Lung microvascular endothelial cell (primary cell): ENCODE results near the gene VDR. TPM values are rescaled to one million over a fixed set of nuclear protein-coding genes. Genes with fewer than 3 reads are reported as not detected.

Experiments
- DNase-seq, 2 donors: peaks; one replicate each; pipeline versions ENCODE4 v3.0.0 to v3.0.0-alpha.2; 2010; ENCODE audit warnings: low read depth in 2 of 2
- total RNA-seq: library from RNA; depleted of rRNA; stranded (reverse); fragments of >200 nt; gene quantifications from 2 replicates; pipeline ENCODE4 v1.2.1, GENCODE V29; 2014

Gene VDR
- total RNA-seq, 1 donor from 2014 or later, result not detected

DNA sequence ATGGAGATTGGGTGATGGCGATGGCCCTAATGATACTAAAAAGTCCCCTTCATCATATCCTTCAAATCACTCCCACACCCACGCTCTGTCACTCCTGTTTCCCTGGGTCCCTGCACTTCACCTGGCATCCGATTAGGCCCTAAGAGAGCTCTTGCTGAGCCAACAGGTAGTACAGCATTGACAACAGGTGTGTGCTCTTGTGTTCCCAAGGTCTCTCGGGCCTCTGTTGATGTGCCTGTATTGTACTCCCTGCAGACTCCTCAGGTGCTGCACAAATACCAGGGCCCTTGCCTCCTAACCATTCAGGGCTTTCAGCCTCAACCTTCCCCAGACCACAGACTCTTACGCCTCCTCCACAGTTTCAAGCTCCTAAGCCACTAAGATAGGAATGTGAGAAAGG, 25.8 kb upstream of the VDR start:
- DNase-seq, result no peak

GRCh38 chr12:47927346-47927745, 22.6 kb upstream of the VDR start:
- DNase-seq, result no peak

GRCh38 chr12:47921907-47922306, 17.1 kb upstream of the VDR start:
- no peak for DNase-seq

- no peak for DNase-seq
Measured at GRCh38 chr12:47920913-47921312, 16.1 kb upstream of the VDR start.

GRCh38 chr12:47913081-47913480, 8.3 kb upstream of the VDR start:
- DNase-seq, result no peak

- no peak for DNase-seq
Measured at GRCh38 chr12:47912556-47912955, 7.8 kb upstream of the VDR start.

DNA sequence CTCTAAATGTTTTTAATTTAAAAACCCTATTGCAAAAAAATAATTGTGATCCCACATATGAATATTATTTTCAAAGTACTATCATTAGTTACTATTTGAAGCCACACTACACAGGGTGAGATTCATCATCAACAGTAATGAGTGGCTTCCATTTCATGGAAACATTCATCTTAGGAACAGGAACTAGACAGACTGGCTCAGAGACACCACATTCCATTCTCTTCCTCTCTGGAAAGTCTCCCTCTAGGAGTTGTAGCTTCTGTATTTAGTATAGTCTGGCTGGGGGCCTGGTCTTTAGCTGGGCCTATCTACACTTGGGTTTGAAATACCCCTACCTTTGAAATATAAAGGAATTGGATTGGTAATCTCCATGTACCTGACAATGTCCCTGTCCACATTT, 6.2 kb upstream of the VDR start:
- DNase-seq, result no peak

DNA sequence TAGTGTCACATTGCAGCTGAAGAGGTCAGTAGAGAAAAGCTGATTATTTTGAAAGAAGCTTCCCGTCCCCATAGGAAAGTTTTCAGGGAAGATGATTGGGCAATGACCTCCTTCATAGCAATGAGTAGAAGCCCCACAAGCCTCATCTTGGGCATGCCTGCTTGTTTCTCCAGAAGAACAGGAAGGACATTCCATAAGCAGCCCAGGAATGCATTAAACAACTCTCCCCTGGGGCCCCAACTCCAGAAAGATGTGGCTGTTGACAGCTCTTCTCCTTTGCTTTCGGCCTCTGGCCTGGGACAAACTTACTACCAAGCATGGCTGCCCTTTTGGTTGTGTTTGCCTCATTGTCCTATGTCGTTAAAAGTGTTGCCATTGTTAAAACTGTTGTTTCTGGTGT, 5.7 kb upstream of the VDR start:
- no peak for DNase-seq

DNA sequence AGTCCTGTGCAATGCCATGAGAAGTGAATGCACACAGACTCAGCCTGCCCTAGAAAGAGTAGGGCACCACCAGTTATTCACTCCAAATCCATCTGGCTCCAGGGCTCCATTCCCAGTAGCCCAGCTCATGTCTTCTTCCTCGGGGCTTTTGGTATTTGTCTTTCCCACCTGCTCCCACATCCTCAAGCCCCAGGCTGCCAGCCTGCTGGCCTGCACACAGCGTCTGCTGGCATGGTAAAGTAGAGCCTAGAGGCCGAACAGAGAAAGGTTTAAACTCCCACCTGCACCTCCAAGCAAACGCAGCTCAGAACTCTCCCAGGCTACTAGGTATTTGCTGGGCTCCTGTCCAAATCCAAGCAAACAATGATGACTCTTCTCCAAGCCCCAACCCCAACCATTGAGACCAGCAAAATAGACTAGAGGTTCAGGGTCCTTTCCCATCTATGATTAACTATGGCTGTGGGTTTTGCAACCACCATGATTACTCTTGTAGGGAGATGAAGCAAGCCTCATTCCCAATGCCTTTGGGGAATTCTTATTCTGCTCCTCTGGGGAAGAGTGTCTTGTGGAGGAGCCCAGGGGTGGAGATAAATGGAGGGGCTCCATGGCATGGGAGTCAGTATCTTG, 5.2 kb upstream of the VDR start:
- no peak for DNase-seq

GRCh38 chr12:47908738-47909137, 3.9 kb upstream of the VDR start:
- no peak for DNase-seq

DNA sequence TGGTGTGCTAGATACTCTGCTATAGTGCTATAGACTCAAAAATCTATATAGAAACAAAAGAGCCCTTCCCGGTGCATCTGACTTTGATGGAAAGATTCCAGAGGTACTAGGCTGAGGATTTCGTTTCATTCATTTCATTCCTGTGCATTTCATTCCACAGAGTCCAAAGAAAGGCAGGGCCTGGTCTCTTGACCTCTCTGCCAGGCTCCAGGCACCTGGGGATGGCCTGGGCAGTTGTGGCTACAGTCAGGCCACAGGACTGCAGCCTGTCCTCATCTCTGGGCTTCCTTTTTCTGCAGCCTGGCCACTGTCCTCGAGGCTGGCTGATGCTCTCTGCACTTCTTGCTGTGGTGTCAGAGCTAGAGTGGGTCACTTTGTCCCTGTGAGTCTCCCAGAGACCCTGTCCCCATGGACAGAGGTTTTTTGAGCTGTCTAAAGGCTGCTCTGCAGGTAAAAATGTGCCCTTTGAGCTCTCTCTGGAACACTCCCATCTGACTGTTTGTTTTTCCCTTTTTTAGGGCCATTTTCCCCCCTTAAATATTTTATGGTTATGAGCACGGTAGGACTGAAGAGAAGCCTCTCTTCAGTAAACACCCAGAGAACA, 3.2 kb upstream of the VDR start:
- DNase-seq, result no peak

- DNase-seq, result peak in 1 of 2 donors; percentile 82
Measured at GRCh38 chr12:47903927-47904712, 674 bp downstream of the VDR start.

DNA sequence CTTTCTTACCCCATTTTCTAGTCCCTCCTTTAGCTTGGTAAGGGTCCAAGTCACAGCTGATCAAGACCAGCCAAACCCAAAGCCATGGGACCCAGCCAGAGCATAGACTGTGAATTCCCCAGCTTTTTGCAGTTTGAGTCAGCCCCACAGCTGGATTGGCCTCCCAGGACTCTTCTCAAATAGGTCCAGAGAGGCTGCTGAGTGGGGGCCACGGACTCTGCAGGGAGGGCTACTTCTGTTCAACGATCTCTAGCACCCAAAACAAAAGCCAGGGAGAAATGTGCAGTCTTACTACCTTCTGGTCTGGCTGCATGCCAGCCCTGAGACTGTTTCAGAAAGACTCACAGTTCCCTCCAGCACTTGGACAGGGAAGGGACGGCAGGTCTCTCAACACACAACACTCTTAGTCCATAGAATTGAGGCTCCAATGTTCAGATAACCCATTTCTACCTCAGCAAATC, 1.6 kb downstream of the VDR start:
- DNase-seq, result peak in 1 of 2 donors; percentile 46

- DNase-seq, result no peak
Measured at GRCh38 chr12:47902131-47902639, 2.6 kb downstream of the VDR start.

GRCh38 chr12:47901718-47902093, 3.1 kb downstream of the VDR start:
- no peak for DNase-seq

GRCh38 chr12:47901063-47901717, 3.6 kb downstream of the VDR start:
- no peak for DNase-seq

- DNase-seq, result peak; percentile 14 to 20
Measured at GRCh38 chr12:47900131-47901062, 4.4 kb downstream of the VDR start.

GRCh38 chr12:47899466-47899865, 5.3 kb downstream of the VDR start:
- no peak for DNase-seq

DNA sequence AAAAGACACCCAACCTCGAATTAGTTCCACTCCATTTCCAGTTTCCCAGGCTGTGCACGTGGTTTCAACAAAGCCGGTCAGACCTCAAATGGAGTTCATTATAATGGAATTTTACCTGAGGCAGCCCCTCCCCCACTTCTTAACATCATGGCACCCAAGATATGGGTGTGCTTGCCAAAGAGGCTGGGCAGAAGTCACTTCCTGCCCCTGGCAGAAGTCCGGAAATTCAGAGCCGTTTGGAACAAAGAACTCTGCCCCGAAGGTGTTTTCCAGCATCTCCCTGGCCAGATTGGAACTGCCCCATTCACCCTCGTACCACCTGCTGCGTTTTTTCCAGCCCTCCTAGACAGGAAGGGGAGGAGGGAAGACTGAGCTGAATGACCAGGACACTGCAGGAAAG, 8.2 kb downstream of the VDR start:
- peak in 1 of 2 donors; percentile 22 for DNase-seq

DNA sequence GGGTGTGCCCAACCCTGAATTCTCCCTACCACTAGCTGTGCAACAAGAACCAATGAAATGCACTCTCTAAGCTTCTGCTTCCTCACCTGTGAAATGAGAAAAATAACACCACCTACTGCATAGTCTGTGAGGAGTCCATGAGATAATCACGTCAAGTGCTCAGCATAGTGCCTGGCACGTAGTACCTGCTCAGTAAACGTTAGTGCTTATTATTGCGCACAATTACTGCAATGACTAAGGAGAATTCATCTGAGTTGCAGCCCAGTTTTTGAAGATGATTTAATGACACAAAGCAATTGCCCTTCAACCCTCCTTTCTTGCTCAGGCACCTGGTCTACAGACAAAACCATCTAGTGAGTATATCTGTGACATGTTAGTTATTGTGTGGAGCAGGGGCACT, 8.8 kb downstream of the VDR start:
- no peak for DNase-seq

- DNase-seq, result no peak
Measured at GRCh38 chr12:47894652-47895051, 10.1 kb downstream of the VDR start.
